ENCODE data around the gene EIF6. TPM values are rescaled to one million over a fixed set of nuclear protein-coding genes. Genes with fewer than 3 reads are reported as not detected.

Gene EIF6
- total and polyA plus RNA-seq, 7 donors: 61.9 to 289 (median 71.3) TPM

- H3K4me1 ChIP-seq: peaks cover 0 to 11% (median 0%) of the 10 kb centered on the region in 4 donors
- WGBS, 2 donors: 64 to 72% methylated on average over 2 of the region's 2 CpGs
- DNase-seq: no peak
- intact Hi-C loops (cut with DNase I): no loop called here
- H3K27me3 ChIP-seq: no peaks in the 10 kb centered on the region
- H3K27ac ChIP-seq: no peak overlapping the region
- H3K36me3 ChIP-seq: no peaks in the 10 kb centered on the region
- TF ChIP-seq POLR2A (IDR thresholded peaks at IDR 0.05) (no peak), POLR2AphosphoS5 (IDR thresholded peaks at IDR 0.05) (no peak), EP300 (IDR thresholded peaks at IDR 0.05) (no peak)
- TF ChIP-seq, protein P1, sequence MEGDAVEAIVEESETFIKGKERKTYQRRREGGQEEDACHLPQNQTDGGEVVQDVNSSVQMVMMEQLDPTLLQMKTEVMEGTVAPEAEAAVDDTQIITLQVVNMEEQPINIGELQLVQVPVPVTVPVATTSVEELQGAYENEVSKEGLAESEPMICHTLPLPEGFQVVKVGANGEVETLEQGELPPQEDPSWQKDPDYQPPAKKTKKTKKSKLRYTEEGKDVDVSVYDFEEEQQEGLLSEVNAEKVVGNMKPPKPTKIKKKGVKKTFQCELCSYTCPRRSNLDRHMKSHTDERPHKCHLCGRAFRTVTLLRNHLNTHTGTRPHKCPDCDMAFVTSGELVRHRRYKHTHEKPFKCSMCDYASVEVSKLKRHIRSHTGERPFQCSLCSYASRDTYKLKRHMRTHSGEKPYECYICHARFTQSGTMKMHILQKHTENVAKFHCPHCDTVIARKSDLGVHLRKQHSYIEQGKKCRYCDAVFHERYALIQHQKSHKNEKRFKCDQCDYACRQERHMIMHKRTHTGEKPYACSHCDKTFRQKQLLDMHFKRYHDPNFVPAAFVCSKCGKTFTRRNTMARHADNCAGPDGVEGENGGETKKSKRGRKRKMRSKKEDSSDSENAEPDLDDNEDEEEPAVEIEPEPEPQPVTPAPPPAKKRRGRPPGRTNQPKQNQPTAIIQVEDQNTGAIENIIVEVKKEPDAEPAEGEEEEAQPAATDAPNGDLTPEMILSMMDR (IDR thresholded peaks at IDR 0.05): no peak
- no peaks in the 10 kb centered on the region for H3K9me3 ChIP-seq
- no peak overlapping the region for H3K4me3 ChIP-seq
These were observed 41.3 kb downstream of the EIF6 start for GRCh38 chr20:35243317-35243716.

DNA sequence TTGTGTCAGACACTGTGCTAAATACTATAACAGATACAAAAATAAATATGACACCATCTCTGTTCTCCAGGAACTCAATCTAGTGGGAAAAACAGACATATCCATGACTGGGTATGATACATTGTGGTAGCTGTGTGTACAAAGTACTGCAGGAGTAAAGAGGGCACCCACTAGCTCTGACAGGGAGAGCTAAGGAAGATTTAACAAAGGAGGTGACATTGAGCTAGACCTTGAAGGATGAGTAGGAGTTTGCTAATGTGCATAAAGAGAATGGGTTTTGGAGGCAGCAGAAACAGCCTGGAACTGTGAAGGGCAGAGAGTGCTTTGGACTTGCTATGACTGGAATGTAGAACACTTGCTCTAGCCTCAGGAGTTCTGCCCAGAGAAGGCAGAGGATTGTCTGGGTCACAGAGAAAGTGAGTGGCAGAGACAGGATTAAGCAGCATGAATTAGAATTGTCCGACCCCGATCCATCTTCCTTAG lies 43.7 kb downstream of the EIF6 start:
- Histone ChIP-seq H3K27ac (no peak overlapping the region), H3K4me3 (no peak overlapping the region), H3K36me3 (peaks cover 0 to 8% (median 3%) of the 10 kb centered on the region in 4 donors), H3K9me3 (no peaks in the 10 kb centered on the region), H3K27me3 (no peaks in the 10 kb centered on the region), H3K4me1 (peaks cover 0 to 11% (median 0%) of the 10 kb centered on the region in 4 donors)
- intact Hi-C loops (cut with DNase I): no loop called here
- DNase-seq: no peak
- WGBS, 2 donors: 94 to 97% methylated on average over 2 of the region's 2 CpGs
- no peak for TF ChIP-seq EP300 (IDR thresholded peaks at IDR 0.05)
- no peak for TF ChIP-seq POLR2A (IDR thresholded peaks at IDR 0.05)
- TF ChIP-seq, protein P1 (IDR thresholded peaks at IDR 0.05): no peak
- TF ChIP-seq POLR2AphosphoS5 (IDR thresholded peaks at IDR 0.05): no peak

DNA sequence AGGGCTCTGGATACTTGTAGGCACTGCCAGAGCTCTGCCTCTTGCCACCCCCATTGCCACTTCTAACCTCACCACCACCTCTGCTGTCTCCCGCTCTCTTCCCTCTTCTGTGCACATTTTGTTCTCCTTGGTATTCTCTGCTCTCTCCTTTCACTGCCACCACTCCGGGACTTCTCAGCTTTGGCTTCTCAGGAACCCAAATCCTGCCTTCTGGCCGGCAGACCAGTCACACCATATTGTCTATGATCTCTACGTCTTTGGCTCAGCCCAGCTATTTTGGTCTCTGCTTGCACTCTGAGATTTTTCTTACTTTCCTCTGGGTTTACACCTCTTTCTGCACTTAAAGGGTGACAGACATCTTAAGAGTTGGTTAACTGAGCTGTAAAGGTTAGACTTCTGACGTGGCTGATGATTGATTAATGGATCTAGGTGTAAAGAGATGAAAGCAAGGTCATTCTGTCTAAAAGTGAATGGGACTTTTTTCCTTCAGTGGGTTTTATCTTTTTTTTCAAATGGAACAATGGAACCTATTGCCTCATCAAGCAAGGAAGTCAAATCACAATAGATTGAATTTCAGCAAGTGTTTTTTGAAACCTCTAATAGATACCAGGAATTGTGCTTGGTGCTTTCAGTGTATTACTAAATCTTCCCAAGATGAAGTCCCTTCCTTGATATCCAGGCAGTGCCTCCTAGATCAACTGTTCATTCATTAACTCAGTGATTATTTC lies 44.3 kb downstream of the EIF6 start:
- no peak overlapping the region for H3K27ac ChIP-seq
- no peak overlapping the region for H3K4me3 ChIP-seq
- 79 to 86% methylated on average over 5 of the region's 5 CpGs for WGBS, 2 donors
- intact Hi-C loops (cut with DNase I): no loop called here
- H3K27me3 ChIP-seq: no peaks in the 10 kb centered on the region
- no peak for DNase-seq
- H3K4me1 ChIP-seq: peaks cover 0 to 11% (median 0%) of the 10 kb centered on the region in 4 donors
- peaks cover 0 to 12% (median 5%) of the 10 kb centered on the region in 4 donors for H3K36me3 ChIP-seq
- H3K9me3 ChIP-seq: no peaks in the 10 kb centered on the region
- no peak for TF ChIP-seq POLR2A (IDR thresholded peaks at IDR 0.05)
- TF ChIP-seq POLR2AphosphoS5 (IDR thresholded peaks at IDR 0.05): no peak
- TF ChIP-seq EP300 (IDR thresholded peaks at IDR 0.05): no peak
- TF ChIP-seq, protein P1 (IDR thresholded peaks at IDR 0.05): no peak

GRCh38 chr20:35238735-35239134 lies 45.8 kb downstream of the EIF6 start:
- intact Hi-C loops (cut with DNase I): no loop called here
- Histone ChIP-seq H3K4me3 (no peak overlapping the region), H3K27ac (no peak overlapping the region), H3K9me3 (no peaks in the 10 kb centered on the region), H3K36me3 (peaks cover 0 to 13% (median 5%) of the 10 kb centered on the region in 4 donors), H3K4me1 (peaks cover 0 to 11% (median 0%) of the 10 kb centered on the region in 4 donors), H3K27me3 (no peaks in the 10 kb centered on the region)
- TF ChIP-seq POLR2AphosphoS5 (IDR thresholded peaks at IDR 0.05) (no peak), POLR2A (IDR thresholded peaks at IDR 0.05) (no peak), EP300 (IDR thresholded peaks at IDR 0.05) (no peak)
- TF ChIP-seq, protein P1 (IDR thresholded peaks at IDR 0.05): no peak
- 84 to 90% methylated on average over 5 of the region's 5 CpGs for WGBS, 2 donors
- DNase-seq: no peak

All from sigmoid colon (tissue), 7 donors.